Endothelial cell of umbilical vein (primary cell): ENCODE data around the gene PRXL2B. TPM values are rescaled to one million over a fixed set of nuclear protein-coding genes. Genes with fewer than 3 reads are reported as not detected.
"Not testable (repeated sequence)": the region's sequence is repeated elsewhere in the genome, so short reads cannot be mapped to it uniquely, and the experiment has no call there.

Experiments
- BruUV-seq: library from RNA; stranded (reverse); fragments of 400-500 nt; replicated peaks from 2 replicates; lab custom pipeline; 2021; lab: Mats Ljungman, UMichigan
- CTCF ChIA-PET: fragments of 300-600, 350-600 bp; sonication (Branson Sonifier 250); formaldehyde crosslinking; loops from one replicate; lab custom pipeline; 2021; ENCODE audit warnings: antibody characterized with exemption, inconsistent platforms; lab: Charles Lee
- POLR2A ChIA-PET: fragments of 300-600, 350-600 bp; sonication (Branson Sonifier 250); formaldehyde crosslinking; loops from one replicate; lab custom pipeline; 2021; ENCODE audit warnings: antibody characterized with exemption, inconsistent platforms; lab: Charles Lee
- DNase-seq: peaks from one replicate; pipeline ENCODE4 v3.0.0-alpha.2; 2011; ENCODE audit warnings: low read depth, low spot score
- FAIRE-seq: peaks from 2 replicates; lab custom pipeline; 2011; peaks lifted over from hg19 to GRCh38; lab: Jason Lieb, UNC
- H2AFZ ChIP-seq: 2 replicates; pipeline ENCODE4 v1.6.0; 2012; ENCODE audit warnings: low read depth, low read length, control low read depth, inconsistent platforms
- H3K27ac ChIP-seq: 2 replicates; pipeline ENCODE4 v1.5.1; 2011; ENCODE audit warnings: low read depth, mild to moderate bottlenecking, control low read depth, low read length, moderate library complexity; ENCODE audit not compliant: insufficient read depth
- H3K27me3 ChIP-seq, 2 experiments: 2 replicates each; pipeline versions ENCODE4 v1.6.0 to v1.6.1; 2011; ENCODE audit warnings: low read length in 2 of 2, mixed read lengths in 1 of 2; ENCODE audit not compliant: control insufficient read depth in 2 of 2, insufficient read depth in 2 of 2
- H3K36me3 ChIP-seq, 2 experiments: 2 replicates in 1 of 2; 3 replicates in 1 of 2; pipeline ENCODE4 v1.5.1; 2011; ENCODE audit warnings: low read length in 2 of 2, mild to moderate bottlenecking in 1 of 2, moderate library complexity in 1 of 2; ENCODE audit not compliant: control insufficient read depth in 2 of 2, insufficient read depth in 2 of 2; ENCODE audit errors: extremely low read depth in 1 of 2
- H3K4me1 ChIP-seq: 3 replicates; pipeline ENCODE4 v1.5.1; 2011; ENCODE audit warnings: mild to moderate bottlenecking, low read length; ENCODE audit not compliant: control insufficient read depth, insufficient read depth; ENCODE audit errors: extremely low read depth
- H3K4me2 ChIP-seq: 2 replicates; pipeline ENCODE4 v1.6.1; 2011; ENCODE audit warnings: low read length, control low read depth, mixed read lengths; ENCODE audit not compliant: insufficient read depth
- H3K4me3 ChIP-seq, 3 experiments: fragments of 200-600 bp in 1 of 3; sonication (generic), shearing (Covaris generic) in 1 of 3; replicated peaks in 1 of 3; 2 replicates each; pipeline ENCODE4 v1.5.1; 2011 to 2016; ENCODE audit warnings: control low read depth in 3 of 3, low read length in 3 of 3, mild to moderate bottlenecking in 2 of 3, inconsistent platforms in 1 of 3, low read depth in 1 of 3, moderate library complexity in 1 of 3; ENCODE audit not compliant: insufficient read depth in 1 of 3
- H3K79me2 ChIP-seq: 2 replicates; pipeline ENCODE4 v1.6.0; 2012; ENCODE audit warnings: low read length, inconsistent platforms; ENCODE audit not compliant: control insufficient read depth, insufficient read depth
- H3K9ac ChIP-seq: replicated peaks from 2 replicates; pipeline ENCODE3; 2011; ENCODE audit warnings: low read length, control low read depth; ENCODE audit not compliant: insufficient read depth; ENCODE audit errors: extremely low read depth
- H3K9me1 ChIP-seq: replicated peaks from 3 replicates; pipeline ENCODE4 v1.6.0; 2011; ENCODE audit warnings: mild to moderate bottlenecking, low read length; ENCODE audit not compliant: control insufficient read depth, insufficient read depth; ENCODE audit errors: extremely low read depth
- H3K9me3 ChIP-seq: replicated peaks from 2 replicates; pipeline ENCODE4 v1.5.1; 2012; ENCODE audit warnings: low read length, inconsistent platforms; ENCODE audit not compliant: control insufficient read depth, insufficient read depth
- H4K20me1 ChIP-seq: replicated peaks from 2 replicates; pipeline ENCODE3; 2011; ENCODE audit warnings: mild to moderate bottlenecking, low read length; ENCODE audit not compliant: control insufficient read depth, insufficient read depth; ENCODE audit errors: extremely low read depth
- CTCF ChIP-seq, 2 donors: IDR thresholded peaks; 1 replicate in 1 of 2; 2 replicates in 1 of 2; pipeline ENCODE4 v1.5.1; 2011; ENCODE audit warnings: low read length in 2 of 2, mild to moderate bottlenecking in 2 of 2, moderate library complexity in 2 of 2, control low read depth in 1 of 2, inconsistent platforms in 1 of 2, low read depth in 1 of 2; ENCODE audit not compliant: insufficient read depth in 1 of 2; ENCODE audit errors: extremely low read depth in 1 of 2
- EZH2 ChIP-seq: IDR thresholded peaks from 2 replicates; pipeline ENCODE4 v1.6.1; 2012; ENCODE audit warnings: borderline replicate concordance, low read depth, mild to moderate bottlenecking, moderate library complexity, low read length, inconsistent platforms; ENCODE audit not compliant: severe bottlenecking
- FOS ChIP-seq: IDR thresholded peaks from 2 replicates; pipeline ENCODE4 v1.6.1; 2011; ENCODE audit warnings: mild to moderate bottlenecking, low read length, moderate library complexity, borderline replicate concordance; ENCODE audit not compliant: insufficient read depth
- GATA2 ChIP-seq: IDR thresholded peaks from 2 replicates; pipeline ENCODE4 v1.7.0; 2011; ENCODE audit warnings: low read depth, mild to moderate bottlenecking, moderate library complexity, mixed read lengths, low read length; ENCODE audit not compliant: insufficient read length, insufficient read depth
- JUN ChIP-seq: IDR thresholded peaks from 2 replicates; pipeline ENCODE4 v1.6.1; 2011; ENCODE audit warnings: borderline replicate concordance, low read depth; ENCODE audit not compliant: insufficient read length, insufficient read depth
- MYC ChIP-seq: IDR thresholded peaks from one replicate; pipeline ENCODE4 v1.6.1; 2011; ENCODE audit warnings: mild to moderate bottlenecking, low read depth, low read length
- POLR2A ChIP-seq: IDR thresholded peaks from 2 replicates; pipeline ENCODE4 v1.6.1; 2012; ENCODE audit warnings: low read depth, mild to moderate bottlenecking, control low read depth, low read length
- POLR2AphosphoS5 ChIP-seq: IDR thresholded peaks from 2 replicates; pipeline ENCODE4 v1.6.1; 2012; ENCODE audit warnings: low read depth, mild to moderate bottlenecking, control low read depth, low read length, moderate library complexity; ENCODE audit not compliant: insufficient read depth
- dilution Hi-C: fragments of 300-500 bp; cut with MboI; formaldehyde crosslinking; loops from one replicate; pipeline ENCODE4 v1.15.0; 2019; ENCODE audit warnings: low sequenced_read_pairs; ENCODE audit not compliant: extremely low pct_ligation_motif_present
- intact Hi-C: fragments of 100-400 bp; cut with micrococcal nuclease; formaldehyde crosslinking; loops from one replicate; pipeline ENCODE4 v1.10.0; 2022
- polyA plus RNA-seq, 4 experiments: library from polyadenylated mRNA; depleted of rRNA in 3 of 4; stranded (reverse) in 3 of 4; unstranded in 1 of 4; fragments of >200 nt; gene quantifications; 2 replicates each; pipeline versions ENCODE4 v1.2.1 to v1.2.3, GENCODE V29; 2011 to 2012; ENCODE audit warnings: missing spikeins in 1 of 4
- total RNA-seq: library from RNA; stranded (reverse); gene quantifications from 2 replicates; pipeline ENCODE4 v1.2.3, GENCODE V29; 2021
- TF ChIP-seq, protein P1 (sequence below): IDR thresholded peaks from 2 replicates; pipeline ENCODE4 v1.6.1; 2011; ENCODE audit not compliant: insufficient read depth, insufficient read length

PRXL2B gene
- total and polyA plus RNA-seq, 2 donors (not counting 3 experiments of a cell fraction or from before 2014, with no cell fraction given), result 29.6 to 55.8 TPM

GRCh38 chr1:2551544-2551943 is 35.0 kb upstream of the PRXL2B start:
- H4K20me1 ChIP-seq, intact Hi-C loops, H3K4me3 ChIP-seq, POLR2A ChIA-PET, H3K4me2 ChIP-seq, H3K27me3 ChIP-seq, CTCF ChIA-PET, H3K36me3 ChIP-seq, dilution Hi-C loops, H3K9ac ChIP-seq, H2AFZ ChIP-seq, H3K27ac ChIP-seq, H3K79me2 ChIP-seq, H3K9me1 ChIP-seq, H3K9me3 ChIP-seq, DNase-seq, BruUV-seq, FAIRE-seq: not testable (repeated sequence)
- H3K4me1 ChIP-seq, result peaks cover 44% of the 10 kb centered on the region

- no peaks in the 10 kb centered on the region for H3K79me2 ChIP-seq
- no peaks in the 10 kb centered on the region for H3K9me3 ChIP-seq
- no peak for FAIRE-seq
- H2AFZ ChIP-seq, result no peak overlapping the region
- no peaks in the 10 kb centered on the region for H4K20me1 ChIP-seq
- no peak overlapping the region for H3K27ac ChIP-seq
- dilution Hi-C loops (no loop called here), intact Hi-C loops (no loop called here)
- H3K4me3 ChIP-seq, result no peak overlapping the region
- H3K4me1 ChIP-seq, result peaks cover 39% of the 10 kb centered on the region
- no peak overlapping the region for H3K9ac ChIP-seq
- H3K27me3 ChIP-seq, result no peaks in the 10 kb centered on the region
- no peak for DNase-seq
- ChIA-PET POLR2A (no interaction called here), CTCF (no interaction called here)
- H3K36me3 ChIP-seq, result no peaks in the 10 kb centered on the region
- no peak overlapping the region for H3K4me2 ChIP-seq
- no TSS peak for BruUV-seq
- TF ChIP-seq GATA2 (no peak), CTCF (IDR thresholded peaks at IDR 0.05; ENCODE audit: extremely low read depth in 1 of 2, insufficient read depth in 1 of 2, low read depth in 1 of 2, low read length in 2 of 2) (no peak), JUN (no peak), FOS (no peak), MYC (no peak), EZH2 (no peak), POLR2A (no peak), POLR2AphosphoS5 (no peak)
- TF ChIP-seq, protein P1, sequence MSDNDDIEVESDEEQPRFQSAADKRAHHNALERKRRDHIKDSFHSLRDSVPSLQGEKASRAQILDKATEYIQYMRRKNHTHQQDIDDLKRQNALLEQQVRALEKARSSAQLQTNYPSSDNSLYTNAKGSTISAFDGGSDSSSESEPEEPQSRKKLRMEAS, result no peak
- H3K9me1 ChIP-seq, result no peaks in the 10 kb centered on the region
Observed at GRCh38 chr1:2552189-2552588, 34.4 kb upstream of the PRXL2B start.

DNA sequence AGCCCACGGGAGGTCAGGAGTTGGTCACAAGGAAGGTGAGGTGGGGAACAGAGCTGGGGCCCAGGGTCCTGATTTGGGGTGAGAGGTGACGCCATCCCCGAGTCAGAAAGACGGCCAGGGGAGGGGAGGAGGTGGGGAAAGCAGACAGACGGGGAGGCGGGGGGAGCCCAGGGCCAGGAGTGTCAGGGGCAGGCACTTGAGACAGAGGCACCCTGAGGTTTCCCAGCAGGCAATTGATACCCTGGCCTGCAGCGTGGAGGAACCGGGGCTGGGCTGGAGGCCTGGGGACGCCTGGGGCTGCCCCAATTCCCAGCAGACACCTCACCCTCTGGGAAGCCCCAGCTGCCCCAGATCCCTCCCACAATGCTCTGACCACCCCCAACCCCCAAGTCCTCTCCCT is 33.5 kb upstream of the PRXL2B start:
- FAIRE-seq, DNase-seq, H4K20me1 ChIP-seq, BruUV-seq, H3K79me2 ChIP-seq, H3K9me1 ChIP-seq, CTCF ChIA-PET, intact Hi-C loops, dilution Hi-C loops, H3K9me3 ChIP-seq, H3K36me3 ChIP-seq, H3K27ac ChIP-seq, POLR2A ChIA-PET, H2AFZ ChIP-seq, H3K9ac ChIP-seq, H3K4me3 ChIP-seq, H3K27me3 ChIP-seq, H3K4me2 ChIP-seq: not testable (repeated sequence)
- peaks cover 30% of the 10 kb centered on the region for H3K4me1 ChIP-seq
